GM12801 (cell line): ENCODE results near the gene TLR3.

ENCODE experiments used
- TF ChIP-seq, protein P1 (sequence below): IDR thresholded peaks from one replicate; pipeline ENCODE4 v1.5.1; 2011; ENCODE audit warnings: control low read depth; ENCODE audit not compliant: insufficient read length; ENCODE audit errors: extremely low read depth

The TLR3 gene

DNA sequence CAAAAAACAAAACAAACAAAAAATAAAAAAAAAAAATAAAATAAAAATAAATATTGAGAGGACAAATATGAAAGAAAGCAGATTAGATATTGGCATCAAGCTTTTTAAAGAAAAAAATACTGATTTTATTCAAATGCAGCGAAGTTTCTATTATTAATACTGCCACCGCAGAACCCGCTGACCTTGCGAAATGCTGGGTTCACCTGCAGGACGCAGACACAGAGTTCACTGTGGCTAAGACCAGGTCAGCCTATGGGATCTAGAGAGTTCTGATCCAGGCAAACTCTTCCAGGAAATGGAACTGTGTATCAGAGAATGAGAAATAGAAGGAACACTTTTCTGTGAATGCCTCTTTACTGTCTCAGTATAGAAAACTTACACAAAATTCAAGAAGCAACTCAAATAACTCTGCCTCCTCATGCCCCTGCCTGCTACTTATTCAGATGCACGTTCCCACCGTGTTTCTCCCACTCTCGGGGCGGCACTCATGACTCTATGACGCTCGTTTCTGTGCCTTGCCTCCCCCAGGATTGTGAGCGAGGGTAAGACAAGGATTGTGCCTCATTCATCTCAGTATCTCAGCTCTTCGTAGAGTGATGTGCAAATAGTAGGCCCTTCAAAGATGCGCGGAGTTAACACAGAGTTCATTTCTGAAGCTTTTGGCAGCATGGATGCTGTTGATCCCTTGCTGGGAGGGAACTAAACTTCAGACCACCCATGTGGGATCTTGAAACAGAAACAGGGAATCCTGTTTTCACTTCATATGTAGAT is 44.1 kb upstream of the TLR3 start:
- TF ChIP-seq, protein P1, sequence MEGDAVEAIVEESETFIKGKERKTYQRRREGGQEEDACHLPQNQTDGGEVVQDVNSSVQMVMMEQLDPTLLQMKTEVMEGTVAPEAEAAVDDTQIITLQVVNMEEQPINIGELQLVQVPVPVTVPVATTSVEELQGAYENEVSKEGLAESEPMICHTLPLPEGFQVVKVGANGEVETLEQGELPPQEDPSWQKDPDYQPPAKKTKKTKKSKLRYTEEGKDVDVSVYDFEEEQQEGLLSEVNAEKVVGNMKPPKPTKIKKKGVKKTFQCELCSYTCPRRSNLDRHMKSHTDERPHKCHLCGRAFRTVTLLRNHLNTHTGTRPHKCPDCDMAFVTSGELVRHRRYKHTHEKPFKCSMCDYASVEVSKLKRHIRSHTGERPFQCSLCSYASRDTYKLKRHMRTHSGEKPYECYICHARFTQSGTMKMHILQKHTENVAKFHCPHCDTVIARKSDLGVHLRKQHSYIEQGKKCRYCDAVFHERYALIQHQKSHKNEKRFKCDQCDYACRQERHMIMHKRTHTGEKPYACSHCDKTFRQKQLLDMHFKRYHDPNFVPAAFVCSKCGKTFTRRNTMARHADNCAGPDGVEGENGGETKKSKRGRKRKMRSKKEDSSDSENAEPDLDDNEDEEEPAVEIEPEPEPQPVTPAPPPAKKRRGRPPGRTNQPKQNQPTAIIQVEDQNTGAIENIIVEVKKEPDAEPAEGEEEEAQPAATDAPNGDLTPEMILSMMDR = no peak

DNA sequence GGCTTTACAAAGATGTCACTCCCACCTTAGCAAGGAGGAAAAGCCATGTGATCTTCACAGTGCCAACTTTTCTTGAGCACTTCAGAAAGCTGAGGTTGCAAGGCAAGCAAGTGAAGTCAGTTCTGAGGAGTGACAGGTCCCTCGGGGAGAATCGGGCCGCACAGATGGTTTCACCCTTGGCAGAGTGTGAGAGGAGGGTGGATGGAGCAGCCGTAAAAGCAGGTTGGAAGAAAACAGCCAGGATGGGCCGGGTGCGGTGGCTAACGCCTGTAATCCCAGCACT is 43.6 kb upstream of the TLR3 start:
- TF ChIP-seq, protein P1 = no peak

DNA sequence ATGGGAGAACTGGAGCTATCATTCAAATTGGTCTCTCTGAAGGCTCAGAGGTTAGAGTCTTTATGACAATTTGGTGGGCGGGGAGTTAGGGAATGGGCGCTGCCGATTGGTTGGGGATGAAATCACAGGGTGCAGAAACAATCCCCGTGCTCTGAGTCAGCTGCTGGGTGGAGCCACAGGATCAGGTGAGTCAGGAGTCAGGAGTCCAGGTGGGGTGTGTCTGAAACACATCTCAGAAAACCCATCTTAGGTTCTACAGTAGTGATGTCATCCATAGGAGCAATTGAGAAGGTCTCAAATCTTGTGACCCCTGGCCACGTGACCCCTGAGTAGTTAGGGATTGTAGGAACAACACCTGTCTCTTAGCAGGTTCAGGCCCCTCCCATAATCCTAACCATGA is 41.6 kb upstream of the TLR3 start:
- TF ChIP-seq, protein P1 = no peak

DNA sequence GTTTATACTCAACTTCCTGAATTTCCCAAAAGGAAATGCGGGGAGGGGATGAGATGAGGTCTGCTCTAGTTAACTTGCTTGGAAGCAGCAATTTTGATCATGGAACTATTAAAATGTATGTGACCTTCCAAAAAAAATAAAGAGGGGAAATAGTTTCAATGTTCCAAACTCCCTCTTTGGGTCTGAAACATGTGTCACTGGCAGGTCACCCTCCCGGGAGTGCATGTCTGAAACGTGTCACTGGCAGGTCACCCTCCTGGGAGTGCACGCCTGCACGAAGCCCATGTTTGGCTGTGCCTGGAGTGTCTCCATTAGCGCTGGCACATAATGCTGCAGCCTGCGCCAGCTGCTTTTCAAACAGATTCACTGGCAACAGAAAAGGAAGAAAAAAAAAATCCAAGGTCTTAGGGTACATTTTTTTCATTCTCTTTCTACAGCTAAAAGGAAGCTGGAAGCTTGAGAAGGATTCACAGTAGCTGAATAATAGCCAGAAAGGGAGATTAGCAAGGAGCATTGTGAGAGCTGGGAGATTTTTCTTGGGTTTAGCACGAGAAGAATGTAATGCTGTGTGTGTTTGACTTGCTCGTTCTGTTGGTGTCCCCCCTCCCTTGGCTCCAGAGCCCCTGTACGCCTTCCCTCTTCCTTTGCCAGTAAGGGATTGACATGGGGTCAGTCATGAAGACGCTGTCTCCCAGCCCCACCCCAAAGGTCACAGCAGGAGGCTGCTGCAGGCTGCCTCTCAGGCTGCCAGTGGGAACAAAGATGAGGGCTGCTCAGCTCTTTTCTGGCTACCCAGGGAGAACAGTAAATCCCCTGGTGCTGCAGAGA is 39.2 kb upstream of the TLR3 start:
- TF ChIP-seq, protein P1 = no peak

DNA sequence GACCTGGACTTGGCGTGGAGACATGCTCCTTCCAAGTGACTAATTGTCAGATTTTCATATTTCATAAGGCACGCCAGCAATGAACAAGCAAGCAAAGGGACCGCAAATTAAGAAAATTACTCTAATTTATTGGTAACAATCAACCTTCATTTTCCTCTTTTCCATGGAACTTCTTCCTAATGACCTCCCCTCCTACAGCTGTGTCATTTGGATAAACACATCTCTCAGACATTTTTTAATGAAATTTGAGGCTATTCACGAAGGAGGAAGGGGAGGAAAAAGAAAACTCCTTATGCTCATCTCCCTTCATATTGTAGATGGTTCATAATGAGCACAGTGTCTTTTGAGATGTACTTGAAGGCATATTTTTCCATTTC is 38.6 kb upstream of the TLR3 start:
- TF ChIP-seq, protein P1 = no peak

DNA sequence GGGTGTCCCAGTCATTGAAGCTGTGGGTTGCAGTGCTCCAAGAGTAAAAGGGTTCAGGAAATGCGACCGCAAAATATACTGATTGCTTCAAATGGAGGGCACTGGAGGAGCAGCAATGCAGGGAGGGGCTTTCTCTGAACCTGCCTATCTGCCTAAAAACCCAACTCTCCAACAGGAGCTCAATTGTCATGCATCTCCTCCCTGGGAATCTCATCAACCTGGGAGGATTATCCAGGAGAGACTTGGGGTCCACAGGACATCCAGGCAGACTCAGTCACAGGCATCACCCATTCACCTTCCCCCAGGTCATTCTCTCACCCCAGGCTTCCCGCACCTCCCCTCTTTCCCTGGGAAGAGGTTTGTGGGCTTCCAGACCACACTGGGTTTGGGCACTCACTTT is 38.2 kb upstream of the TLR3 start:
- TF ChIP-seq, protein P1 = no peak

DNA sequence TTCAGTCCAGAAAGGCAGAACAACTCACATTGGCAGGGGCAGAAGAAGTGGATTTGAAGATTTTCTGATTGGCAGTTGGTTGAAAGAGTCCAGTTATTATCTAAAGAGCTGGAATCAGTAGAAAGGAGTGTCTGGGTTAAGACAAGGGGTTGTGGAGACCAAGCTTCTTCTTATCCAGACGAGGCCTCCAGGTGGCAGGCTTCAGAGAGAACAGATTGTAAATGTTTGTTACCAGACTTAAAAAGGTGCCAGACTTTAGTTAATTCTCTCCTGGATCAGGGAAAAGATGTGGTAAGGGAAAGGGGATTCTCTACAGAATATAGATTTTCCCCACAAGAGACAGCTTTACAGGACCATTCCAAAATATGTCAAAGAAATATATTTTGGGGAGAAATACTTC is 36.7 kb upstream of the TLR3 start:
- TF ChIP-seq, protein P1 = no peak
